Measurements from ENCODE around the gene HSPBP1. TPM values are rescaled to one million over a fixed set of nuclear protein-coding genes. Genes with fewer than 3 reads are reported as not detected.

HSPBP1 gene
- total and polyA plus RNA-seq, 9 of the 15 experiments (the other 6 are each of a cell fraction or from before 2014, with no cell fraction given) = 0.83 to 81.3 (median 21.8) TPM

DNA sequence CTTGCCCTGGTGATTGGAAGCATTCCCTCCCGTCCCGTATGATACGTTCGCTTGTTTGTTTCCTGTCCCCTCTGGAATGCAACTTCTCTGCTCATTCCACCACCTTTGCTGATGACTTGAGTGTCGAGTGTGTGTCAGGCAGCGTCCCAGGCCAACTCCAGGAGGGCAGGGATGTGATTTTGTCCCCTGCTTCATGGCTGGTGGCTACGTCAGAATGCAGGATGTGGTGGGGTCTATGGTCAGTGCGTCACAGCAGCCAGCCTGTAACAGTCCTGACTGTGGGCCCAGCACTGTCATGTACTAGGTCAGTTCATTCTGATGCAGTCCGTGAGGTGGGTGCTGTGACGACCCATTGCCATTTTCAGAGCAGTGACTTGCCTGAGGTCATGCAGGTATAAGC lies 20.1 kb upstream of the HSPBP1 start (continued):
- TF ChIP-seq, protein P1, sequence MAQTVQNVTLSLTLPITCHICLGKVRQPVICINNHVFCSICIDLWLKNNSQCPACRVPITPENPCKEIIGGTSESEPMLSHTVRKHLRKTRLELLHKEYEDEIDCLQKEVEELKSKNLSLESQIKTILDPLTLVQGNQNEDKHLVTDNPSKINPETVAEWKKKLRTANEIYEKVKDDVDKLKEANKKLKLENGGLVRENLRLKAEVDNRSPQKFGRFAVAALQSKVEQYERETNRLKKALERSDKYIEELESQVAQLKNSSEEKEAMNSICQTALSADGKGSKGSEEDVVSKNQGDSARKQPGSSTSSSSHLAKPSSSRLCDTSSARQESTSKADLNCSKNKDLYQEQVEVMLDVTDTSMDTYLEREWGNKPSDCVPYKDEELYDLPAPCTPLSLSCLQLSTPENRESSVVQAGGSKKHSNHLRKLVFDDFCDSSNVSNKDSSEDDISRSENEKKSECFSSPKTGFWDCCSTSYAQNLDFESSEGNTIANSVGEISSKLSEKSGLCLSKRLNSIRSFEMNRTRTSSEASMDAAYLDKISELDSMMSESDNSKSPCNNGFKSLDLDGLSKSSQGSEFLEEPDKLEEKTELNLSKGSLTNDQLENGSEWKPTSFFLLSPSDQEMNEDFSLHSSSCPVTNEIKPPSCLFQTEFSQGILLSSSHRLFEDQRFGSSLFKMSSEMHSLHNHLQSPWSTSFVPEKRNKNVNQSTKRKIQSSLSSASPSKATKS (CRISPR knock-in tag; IDR thresholded peaks at IDR 0.05) = no peak
- TF ChIP-seq, protein P2, sequence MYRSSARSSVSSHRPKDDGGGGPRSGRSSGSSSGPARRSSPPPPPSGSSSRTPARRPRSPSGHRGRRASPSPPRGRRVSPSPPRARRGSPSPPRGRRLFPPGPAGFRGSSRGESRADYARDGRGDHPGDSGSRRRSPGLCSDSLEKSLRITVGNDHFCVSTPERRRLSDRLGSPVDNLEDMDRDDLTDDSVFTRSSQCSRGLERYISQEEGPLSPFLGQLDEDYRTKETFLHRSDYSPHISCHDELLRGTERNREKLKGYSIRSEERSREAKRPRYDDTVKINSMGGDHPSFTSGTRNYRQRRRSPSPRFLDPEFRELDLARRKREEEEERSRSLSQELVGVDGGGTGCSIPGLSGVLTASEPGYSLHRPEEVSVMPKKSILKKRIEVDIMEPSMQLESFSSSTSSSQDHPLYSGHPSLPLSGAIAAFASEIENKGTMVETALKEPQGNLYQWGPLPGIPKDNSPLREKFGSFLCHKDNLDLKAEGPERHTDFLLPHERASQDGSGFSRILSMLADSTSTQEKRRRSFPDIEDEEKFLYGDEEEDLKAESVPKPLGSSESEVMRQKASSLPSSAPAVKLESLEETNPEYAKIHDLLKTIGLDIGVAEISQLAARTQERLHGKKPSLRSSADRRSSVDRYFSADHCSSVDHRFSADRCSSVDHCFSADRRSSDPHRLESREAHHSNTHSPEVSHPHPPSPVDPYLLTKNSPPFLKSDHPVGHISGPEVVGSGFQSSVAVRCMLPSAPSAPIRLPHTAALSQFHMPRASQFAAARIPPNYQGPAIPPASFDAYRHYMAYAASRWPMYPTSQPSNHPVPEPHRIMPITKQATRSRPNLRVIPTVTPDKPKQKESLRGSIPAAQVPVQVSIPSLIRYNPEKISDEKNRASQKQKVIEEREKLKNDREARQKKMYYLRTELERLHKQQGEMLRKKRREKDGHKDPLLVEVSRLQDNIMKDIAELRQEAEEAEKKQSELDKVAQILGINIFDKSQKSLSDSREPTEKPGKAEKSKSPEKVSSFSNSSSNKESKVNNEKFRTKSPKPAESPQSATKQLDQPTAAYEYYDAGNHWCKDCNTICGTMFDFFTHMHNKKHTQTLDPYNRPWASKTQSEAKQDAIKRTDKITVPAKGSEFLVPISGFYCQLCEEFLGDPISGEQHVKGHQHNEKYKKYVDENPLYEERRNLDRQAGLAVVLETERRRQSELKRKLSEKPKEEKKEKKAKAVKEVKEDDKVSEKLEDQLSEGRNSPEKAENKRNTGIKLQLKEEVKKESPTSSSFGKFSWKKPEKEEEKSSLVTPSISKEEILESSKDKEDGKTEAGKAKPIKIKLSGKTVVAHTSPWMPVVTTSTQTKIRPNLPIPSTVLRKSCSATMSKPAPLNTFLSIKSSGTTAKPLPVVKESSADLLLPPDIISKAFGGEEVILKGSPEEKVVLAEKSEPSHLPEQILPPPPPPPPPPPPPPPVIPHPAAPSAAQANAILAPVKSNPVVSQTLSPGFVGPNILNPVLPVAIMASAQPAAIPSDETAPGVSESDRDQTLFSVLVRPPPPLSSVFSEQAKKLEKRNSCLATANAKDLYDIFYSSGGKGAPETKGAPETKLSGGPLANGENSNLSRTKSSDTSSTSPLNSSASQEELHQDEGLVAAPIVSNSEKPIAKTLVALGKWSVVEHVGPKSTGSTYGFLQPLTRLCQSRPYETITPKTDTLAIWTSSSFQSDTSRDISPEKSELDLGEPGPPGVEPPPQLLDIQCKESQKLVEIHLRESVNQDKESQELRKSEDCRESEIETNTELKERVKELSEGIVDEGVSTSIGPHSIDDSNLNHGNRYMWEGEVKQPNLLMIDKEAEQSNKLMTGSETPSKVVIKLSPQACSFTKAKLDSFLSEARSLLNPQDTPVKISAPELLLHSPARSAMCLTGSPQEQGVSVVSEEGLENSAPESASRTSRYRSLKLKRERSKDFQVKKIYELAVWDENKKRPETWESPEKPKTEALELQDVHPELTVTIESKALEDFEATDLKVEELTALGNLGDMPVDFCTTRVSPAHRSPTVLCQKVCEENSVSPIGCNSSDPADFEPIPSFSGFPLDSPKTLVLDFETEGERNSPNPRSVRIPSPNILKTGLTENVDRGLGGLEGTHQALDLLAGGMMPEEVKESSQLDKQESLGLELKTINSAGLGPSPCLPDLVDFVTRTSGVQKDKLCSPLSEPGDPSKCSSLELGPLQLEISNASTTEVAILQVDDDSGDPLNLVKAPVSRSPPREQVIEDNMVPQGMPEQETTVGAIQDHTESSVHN (IDR thresholded peaks at IDR 0.05; ENCODE audit: borderline replicate concordance in 1 of 2, low read depth in 1 of 2) = no peak
- TF ChIP-seq FOXM1 (IDR thresholded peaks at IDR 0.05; ENCODE audit: low read depth) (no peak), FOXM1 (CRISPR knock-in tag; IDR thresholded peaks at IDR 0.05; ENCODE audit: low read depth) (no peak), IFI16 (CRISPR knock-in tag; IDR thresholded peaks at IDR 0.05) (no peak), TOE1 (IDR thresholded peaks at IDR 0.05; ENCODE audit: borderline replicate concordance) (no peak), TOE1 (CRISPR knock-in tag; IDR thresholded peaks at IDR 0.05; ENCODE audit: borderline replicate concordance, low read depth) (no peak), NELFE (IDR thresholded peaks at IDR 0.05; ENCODE audit: insufficient read depth, insufficient read length) (no peak)
- TF ChIP-seq, protein P3, sequence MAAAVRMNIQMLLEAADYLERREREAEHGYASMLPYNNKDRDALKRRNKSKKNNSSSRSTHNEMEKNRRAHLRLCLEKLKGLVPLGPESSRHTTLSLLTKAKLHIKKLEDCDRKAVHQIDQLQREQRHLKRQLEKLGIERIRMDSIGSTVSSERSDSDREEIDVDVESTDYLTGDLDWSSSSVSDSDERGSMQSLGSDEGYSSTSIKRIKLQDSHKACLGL (CRISPR knock-in tag; IDR thresholded peaks at IDR 0.05; ENCODE audit: borderline replicate concordance, poor library complexity, severe bottlenecking) = no peak
